Measurements from ENCODE around the gene PRELID1. TPM values are rescaled to one million over a fixed set of nuclear protein-coding genes. Genes with fewer than 3 reads are reported as not detected.
"Not testable (repeated sequence)": the region's sequence is repeated elsewhere in the genome, so short reads cannot be mapped to it uniquely, and the experiment has no call there.

Gene PRELID1, protein sequence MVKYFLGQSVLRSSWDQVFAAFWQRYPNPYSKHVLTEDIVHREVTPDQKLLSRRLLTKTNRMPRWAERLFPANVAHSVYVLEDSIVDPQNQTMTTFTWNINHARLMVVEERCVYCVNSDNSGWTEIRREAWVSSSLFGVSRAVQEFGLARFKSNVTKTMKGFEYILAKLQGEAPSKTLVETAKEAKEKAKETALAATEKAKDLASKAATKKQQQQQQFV
- 100 to 1,000 TPM in 5 of 7 donors, 10 to 100 TPM in 2; 74.5 to 173 (median 106) TPM for total RNA-seq
- polyA plus RNA-seq, result 100 to 1,000 TPM; 131 to 174 (median 154) TPM
- long read RNA-seq, donor 1, transcript PRELID1-201 (5 exons, 1,261 nt), result major isoform, 111 of 160 reads
- long read RNA-seq, donor 1, partial matches to known transcripts, result 45 of 160 reads
- long read RNA-seq, donor 1, other reads (novel, unspliced or antisense), result 0 of 160 reads
- long read RNA-seq, donor 2, transcript PRELID1-201 (5 exons, 1,261 nt), result major isoform, 97 of 130 reads
- long read RNA-seq, donor 2, partial matches to known transcripts, result 32 of 130 reads
- long read RNA-seq, donor 2, other reads (novel, unspliced or antisense), result 0 of 130 reads

DNA sequence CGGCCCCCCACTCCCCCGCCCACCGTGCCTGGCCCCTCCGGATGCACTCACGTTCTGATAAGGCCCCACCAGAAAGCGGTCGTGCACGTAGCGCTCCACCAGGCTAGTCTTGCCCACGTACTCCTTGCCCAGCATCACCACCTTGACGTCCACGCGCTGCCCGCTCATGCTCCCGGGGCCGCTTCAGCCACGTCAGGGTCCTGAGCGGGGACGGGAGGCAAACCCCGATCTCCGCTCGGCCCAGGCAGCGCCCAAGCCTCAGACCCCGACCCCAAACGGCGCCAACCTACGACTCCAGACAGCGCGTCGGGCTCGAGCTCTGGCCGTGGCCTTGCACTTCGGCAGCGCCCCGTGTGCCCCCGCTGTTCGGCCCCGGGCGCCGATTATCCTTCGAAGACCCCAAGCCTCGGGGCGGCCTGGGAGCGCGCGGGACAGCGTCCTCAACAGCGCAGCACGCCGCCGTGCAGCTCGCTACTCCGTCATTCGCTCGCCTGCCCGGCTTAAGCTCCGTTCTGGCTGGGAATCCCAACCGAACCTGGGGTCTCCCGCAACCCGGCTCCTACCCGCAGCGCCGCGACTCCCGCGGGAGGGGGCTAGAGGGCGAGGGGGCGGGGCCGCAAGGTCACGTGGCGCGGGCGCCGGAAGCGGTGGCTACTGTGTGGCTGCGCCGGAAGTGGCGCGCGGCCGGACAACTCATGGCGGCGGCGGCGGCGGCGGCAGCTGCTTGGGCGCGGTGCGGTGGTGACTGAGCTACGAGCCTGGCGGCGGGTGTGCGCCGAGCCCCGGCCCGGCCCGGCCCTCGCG, at the start of gene PRELID1, which contains the start of gene RAB24:
Gene PRELID1, plus strand, starts transcription at position 679 of the 804 bp plus-strand sequence. CDS start 187 bp downstream, outside the sequence.
Gene RAB24, minus strand, starts transcription at position 599 of the 804 bp plus-strand sequence. Its CDS starts 431 bp downstream, at position 168.
- H3K4me1 ChIP-seq, result peaks cover 46 to 94% (median 88%) of the 10 kb centered on the region in 6 donors
- no peaks in the 10 kb centered on the region for H3K27me3 ChIP-seq (replicated peaks in 1 of 7)
- peak within 1 kb of the TSS; percentile 77 to 99 (median 96) for H3K4me3 ChIP-seq
- H3K9me3 ChIP-seq, result no peaks in the 10 kb centered on the region
- peaks cover 0 to 61% (median 30%) of the 10 kb centered on the region in 6 donors for H3K36me3 ChIP-seq
- 0 to 1% (median 1%) methylated on average over 32 to 100 of the region's 100 CpGs for WGBS, 5 donors
- DNase-seq, result peak; percentile 97
- peak within 1 kb of the TSS; percentile 87 to 94 (median 92) for H3K27ac ChIP-seq
- intact Hi-C loops (cut with DNase I; ENCODE audit: low total_unique reads), result loop anchor here (10.0 kb wide), 1 partner anchor 189 kb away; no protein-coding TSS in a partner anchor
- TF ChIP-seq POLR2A (IDR thresholded peaks at IDR 0.05) (peak in 2 of 3 donors; percentile 27 to 44), POLR2AphosphoS5 (IDR thresholded peaks at IDR 0.05) (peak; percentile 94 to 96 (median 94))
- TF ChIP-seq, protein P1, sequence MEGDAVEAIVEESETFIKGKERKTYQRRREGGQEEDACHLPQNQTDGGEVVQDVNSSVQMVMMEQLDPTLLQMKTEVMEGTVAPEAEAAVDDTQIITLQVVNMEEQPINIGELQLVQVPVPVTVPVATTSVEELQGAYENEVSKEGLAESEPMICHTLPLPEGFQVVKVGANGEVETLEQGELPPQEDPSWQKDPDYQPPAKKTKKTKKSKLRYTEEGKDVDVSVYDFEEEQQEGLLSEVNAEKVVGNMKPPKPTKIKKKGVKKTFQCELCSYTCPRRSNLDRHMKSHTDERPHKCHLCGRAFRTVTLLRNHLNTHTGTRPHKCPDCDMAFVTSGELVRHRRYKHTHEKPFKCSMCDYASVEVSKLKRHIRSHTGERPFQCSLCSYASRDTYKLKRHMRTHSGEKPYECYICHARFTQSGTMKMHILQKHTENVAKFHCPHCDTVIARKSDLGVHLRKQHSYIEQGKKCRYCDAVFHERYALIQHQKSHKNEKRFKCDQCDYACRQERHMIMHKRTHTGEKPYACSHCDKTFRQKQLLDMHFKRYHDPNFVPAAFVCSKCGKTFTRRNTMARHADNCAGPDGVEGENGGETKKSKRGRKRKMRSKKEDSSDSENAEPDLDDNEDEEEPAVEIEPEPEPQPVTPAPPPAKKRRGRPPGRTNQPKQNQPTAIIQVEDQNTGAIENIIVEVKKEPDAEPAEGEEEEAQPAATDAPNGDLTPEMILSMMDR (IDR thresholded peaks at IDR 0.05 in 8 of 11, conservative IDR thresholded peaks at IDR 0.05 in 3 of 11), result peak in 6 of 11 experiments; percentile 39 to 63 (median 46)

DNA sequence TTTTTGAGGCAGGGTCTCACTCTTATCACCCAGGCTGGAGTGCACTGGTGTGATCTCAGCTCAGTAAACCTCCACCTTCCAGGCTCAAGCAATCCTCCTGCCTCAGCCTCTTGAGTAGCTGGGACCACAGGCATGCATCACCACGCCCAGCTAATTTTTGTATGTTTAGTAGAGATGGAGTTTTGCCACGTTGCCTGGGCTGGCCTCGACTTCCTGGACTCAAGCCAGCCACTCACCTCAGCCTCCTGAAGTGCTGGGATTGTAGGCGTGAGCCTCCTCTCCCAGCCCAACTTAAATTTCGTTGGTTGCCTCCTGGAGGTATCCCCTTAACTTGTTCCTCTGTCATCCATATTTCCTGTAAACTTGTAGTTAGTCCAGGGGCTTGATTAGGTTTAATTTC, 47.3 kb upstream of the PRELID1 start:
- TF ChIP-seq POLR2A (IDR thresholded peaks at IDR 0.05) (no peak), POLR2AphosphoS5 (IDR thresholded peaks at IDR 0.05) (no peak)
- TF ChIP-seq, protein P1 (IDR thresholded peaks at IDR 0.05 in 8 of 11, conservative IDR thresholded peaks at IDR 0.05 in 3 of 11), result no peak
- Histone ChIP-seq H3K36me3 (peaks cover 2 to 100% (median 92%) of the 10 kb centered on the region in 6 donors), H3K4me3 (no peak overlapping the region), H3K27me3 (replicated peaks in 1 of 7) (no peaks in the 10 kb centered on the region), H3K4me1 (no peaks in the 10 kb centered on the region), H3K9me3 (no peaks in the 10 kb centered on the region), H3K27ac (no peak overlapping the region)
- intact Hi-C loops (cut with DNase I; ENCODE audit: low total_unique reads), result no loop called here
- WGBS, 5 donors, result 63 to 72% (median 70%) methylated on average over 5 of the region's 5 CpGs
- no peak for DNase-seq

DNA sequence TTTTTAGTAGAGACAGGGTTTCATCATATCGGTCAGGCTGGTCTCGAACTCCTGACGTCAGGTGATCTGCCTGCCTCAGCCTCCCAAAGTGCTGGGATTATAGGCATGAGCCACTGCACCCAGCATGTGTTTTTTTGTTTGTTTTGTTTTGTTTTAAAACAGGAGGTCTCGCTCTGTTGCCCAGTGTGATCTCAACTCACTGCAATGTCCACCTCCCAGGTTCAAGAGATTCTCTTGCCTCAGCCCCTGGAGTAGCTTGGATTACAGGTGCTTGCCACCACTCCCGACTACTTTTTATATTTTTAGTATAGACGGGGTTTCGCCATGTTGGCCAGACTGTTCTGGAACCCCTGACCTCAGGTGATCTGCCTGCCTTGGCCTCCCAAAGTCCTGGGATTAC, 44.9 kb upstream of the PRELID1 start:
- H3K27ac ChIP-seq; H3K4me3 ChIP-seq; DNase-seq; intact Hi-C loops (cut with DNase I; ENCODE audit: low total_unique reads); H3K27me3 ChIP-seq (replicated peaks in 1 of 7); H3K4me1 ChIP-seq; H3K9me3 ChIP-seq: not testable (repeated sequence)
- H3K36me3 ChIP-seq, result peaks cover 2 to 100% (median 83%) of the 10 kb centered on the region in 6 donors
- WGBS, 5 donors, result 92 to 99% (median 96%) methylated on average over 7 of the region's 7 CpGs

DNA sequence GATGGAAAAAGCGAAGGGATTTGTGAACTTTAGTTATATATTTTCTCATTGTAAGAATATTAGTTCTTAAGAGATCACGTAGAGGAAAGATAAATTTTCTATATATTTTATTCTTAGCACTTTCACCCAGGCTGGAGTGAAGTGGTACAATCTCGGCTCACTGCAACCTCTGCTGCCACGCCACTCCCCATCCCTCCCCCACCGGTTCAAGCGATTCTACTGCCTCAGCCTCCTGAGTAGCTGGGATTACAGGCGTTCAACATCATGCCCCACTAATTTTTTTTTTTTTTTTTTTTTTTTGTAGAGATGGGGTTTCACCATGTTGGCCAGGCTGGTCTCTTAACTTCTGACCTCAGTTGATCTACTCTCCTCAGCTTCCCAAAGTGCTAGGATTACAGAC, 42.6 kb upstream of the PRELID1 start:
- H3K27me3 ChIP-seq (replicated peaks in 1 of 7), result no peaks in the 10 kb centered on the region
- H3K4me3 ChIP-seq, result no peak overlapping the region
- no peaks in the 10 kb centered on the region for H3K9me3 ChIP-seq
- no peak overlapping the region for H3K27ac ChIP-seq
- 94 to 99% (median 96%) methylated on average over 7 of the region's 7 CpGs for WGBS, 5 donors
- intact Hi-C loops (cut with DNase I; ENCODE audit: low total_unique reads), result no loop called here
- H3K36me3 ChIP-seq, result peaks cover 2 to 100% (median 77%) of the 10 kb centered on the region in 6 donors
- no peak for DNase-seq
- no peaks in the 10 kb centered on the region for H3K4me1 ChIP-seq
- TF ChIP-seq, protein P1 (IDR thresholded peaks at IDR 0.05 in 8 of 11, conservative IDR thresholded peaks at IDR 0.05 in 3 of 11), result no peak
- TF ChIP-seq POLR2A (IDR thresholded peaks at IDR 0.05) (no peak), POLR2AphosphoS5 (IDR thresholded peaks at IDR 0.05) (no peak)
